Measurements from ENCODE around the gene ADRB1.

- TF ChIP-seq CTCF (IDR thresholded peaks at IDR 0.05) (no peak), POLR2A (IDR thresholded peaks at IDR 0.05) (no peak)
Measured at GRCh38 chr10:114025611-114026130, 18.0 kb upstream of the ADRB1 start.
